ENCODE results near the gene MYCT1. TPM values are rescaled to one million over a fixed set of nuclear protein-coding genes. Genes with fewer than 3 reads are reported as not detected.

MYCT1 gene
- total and polyA plus RNA-seq, 2 experiments from 2014 or later: 1.9 to 2.5 TPM

DNA sequence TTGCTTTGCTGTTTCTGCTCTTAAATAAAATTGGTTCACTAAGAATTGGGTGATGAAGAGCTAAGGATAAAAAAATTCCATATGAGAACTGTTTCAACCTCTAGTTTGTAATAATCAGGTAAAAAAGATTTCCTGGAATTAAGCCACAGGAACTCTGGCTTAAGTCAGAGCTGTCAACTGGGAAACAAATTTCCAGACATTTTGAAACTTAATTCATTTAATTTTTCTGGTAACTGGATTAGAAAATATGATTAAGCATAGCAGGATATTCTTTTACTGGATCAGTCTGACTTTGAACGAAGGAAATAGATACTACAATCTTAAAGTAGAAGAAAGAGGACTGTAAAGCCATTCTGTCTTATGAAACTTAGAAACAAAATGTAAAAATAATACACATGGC is 51.6 kb downstream of the MYCT1 start:
- H3K9me3 Mint-ChIP-seq: no peaks in the 10 kb centered on the region
- H3K4me1 Mint-ChIP-seq: peaks cover 9% of the 10 kb centered on the region
- Histone ChIP-seq H2AFZ (no peak overlapping the region), H3K4me1 (ENCODE audit: insufficient read depth) (peaks cover 13% of the 10 kb centered on the region; the same call in 1 of the 2 replicates), H3K4me3 (no peak overlapping the region), H4K20me1 (replicated peaks; ENCODE audit: insufficient read depth) (no peaks in the 10 kb centered on the region), H3K27me3 (ENCODE audit: insufficient read depth) (no peaks in the 10 kb centered on the region), H3K4me2 (no peak overlapping the region), H3K79me2 (replicated peaks; ENCODE audit: insufficient read depth) (no peaks in the 10 kb centered on the region), H3K36me3 (ENCODE audit: insufficient read depth) (no peaks in the 10 kb centered on the region), H3F3A (replicated peaks; ENCODE audit: low read depth) (no peaks in the 10 kb centered on the region), H3K9me2 (ENCODE audit: insufficient read depth) (no peaks in the 10 kb centered on the region), H3K27ac (ENCODE audit: low read depth) (no peak overlapping the region)
- no peak for DNase-seq (ENCODE audit: low spot score)
- TF ChIP-seq POLR2AphosphoS5 (IDR thresholded peaks at IDR 0.05; ENCODE audit: low read depth): no peak
- no peak for TF ChIP-seq STAT1 (IDR thresholded peaks at IDR 0.05; ENCODE audit: unreplicated experiment)
- no peak overlapping the region for H3K4me3 Mint-ChIP-seq
- no peak for ATAC-seq
- no peaks in the 10 kb centered on the region for H3K27me3 Mint-ChIP-seq (ENCODE audit: insufficient read depth, low read depth, poor library complexity)
- H3K27ac Mint-ChIP-seq: no peak overlapping the region
- no peaks in the 10 kb centered on the region for H3K36me3 Mint-ChIP-seq (ENCODE audit: low read depth)

DNA sequence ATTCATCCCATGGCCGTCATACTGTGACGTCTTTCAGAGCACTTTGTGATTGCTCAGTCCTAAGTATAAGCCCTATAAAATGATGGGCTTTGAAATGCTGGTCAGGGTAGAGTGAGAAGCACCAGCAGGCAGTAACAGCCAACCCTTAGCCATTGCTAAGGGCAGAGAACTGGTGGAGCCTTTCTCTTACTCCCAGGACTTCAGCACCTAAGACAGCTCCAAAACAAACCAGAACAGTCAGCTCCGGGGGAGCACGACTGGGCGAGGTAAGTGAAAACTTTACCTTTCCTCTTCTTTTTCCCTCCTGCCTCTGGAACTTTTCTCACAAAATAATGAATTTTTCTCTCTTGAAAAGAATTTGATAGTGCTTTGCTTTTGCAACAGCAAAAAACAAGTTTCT is 53.0 kb downstream of the MYCT1 start, which contains the start of gene VIP:
VIP (plus strand) TSS at position 104 of the 400 bp plus-strand sequence. CDS start 1,381 bp downstream, outside the sequence.
- Histone ChIP-seq H3K4me3 (no peak within 1 kb of the TSS), H3K79me2 (replicated peaks; ENCODE audit: insufficient read depth) (no peaks in the 10 kb centered on the region), H3K4me1 (ENCODE audit: insufficient read depth) (peaks cover 13% of the 10 kb centered on the region; the same call in 1 of the 2 replicates), H3F3A (replicated peaks; ENCODE audit: low read depth) (no peaks in the 10 kb centered on the region), H3K27ac (ENCODE audit: low read depth) (no peak within 1 kb of the TSS), H3K36me3 (ENCODE audit: insufficient read depth) (no peaks in the 10 kb centered on the region), H3K27me3 (ENCODE audit: insufficient read depth) (no peaks in the 10 kb centered on the region), H4K20me1 (replicated peaks; ENCODE audit: insufficient read depth) (no peaks in the 10 kb centered on the region), H2AFZ (no peak within 1 kb of the TSS), H3K9me2 (ENCODE audit: insufficient read depth) (no peaks in the 10 kb centered on the region), H3K4me2 (no peak within 1 kb of the TSS)
- TF ChIP-seq EZH2 (IDR thresholded peaks at IDR 0.05; ENCODE audit: low read depth, unreplicated experiment) (no peak), POLR2AphosphoS5 (IDR thresholded peaks at IDR 0.05; ENCODE audit: low read depth) (no peak), JUNB (IDR thresholded peaks at IDR 0.05; ENCODE audit: unreplicated experiment) (no peak), ZNF331 (CRISPR knock-in tag; IDR thresholded peaks at IDR 0.05; ENCODE audit: low read depth) (no peak), NANOG (IDR thresholded peaks at IDR 0.05; ENCODE audit: borderline replicate concordance) (no peak), CREB1 (CRISPR knock-in tag; IDR thresholded peaks at IDR 0.05; ENCODE audit: low read depth) (no peak)
- TF ChIP-seq, protein P1, sequence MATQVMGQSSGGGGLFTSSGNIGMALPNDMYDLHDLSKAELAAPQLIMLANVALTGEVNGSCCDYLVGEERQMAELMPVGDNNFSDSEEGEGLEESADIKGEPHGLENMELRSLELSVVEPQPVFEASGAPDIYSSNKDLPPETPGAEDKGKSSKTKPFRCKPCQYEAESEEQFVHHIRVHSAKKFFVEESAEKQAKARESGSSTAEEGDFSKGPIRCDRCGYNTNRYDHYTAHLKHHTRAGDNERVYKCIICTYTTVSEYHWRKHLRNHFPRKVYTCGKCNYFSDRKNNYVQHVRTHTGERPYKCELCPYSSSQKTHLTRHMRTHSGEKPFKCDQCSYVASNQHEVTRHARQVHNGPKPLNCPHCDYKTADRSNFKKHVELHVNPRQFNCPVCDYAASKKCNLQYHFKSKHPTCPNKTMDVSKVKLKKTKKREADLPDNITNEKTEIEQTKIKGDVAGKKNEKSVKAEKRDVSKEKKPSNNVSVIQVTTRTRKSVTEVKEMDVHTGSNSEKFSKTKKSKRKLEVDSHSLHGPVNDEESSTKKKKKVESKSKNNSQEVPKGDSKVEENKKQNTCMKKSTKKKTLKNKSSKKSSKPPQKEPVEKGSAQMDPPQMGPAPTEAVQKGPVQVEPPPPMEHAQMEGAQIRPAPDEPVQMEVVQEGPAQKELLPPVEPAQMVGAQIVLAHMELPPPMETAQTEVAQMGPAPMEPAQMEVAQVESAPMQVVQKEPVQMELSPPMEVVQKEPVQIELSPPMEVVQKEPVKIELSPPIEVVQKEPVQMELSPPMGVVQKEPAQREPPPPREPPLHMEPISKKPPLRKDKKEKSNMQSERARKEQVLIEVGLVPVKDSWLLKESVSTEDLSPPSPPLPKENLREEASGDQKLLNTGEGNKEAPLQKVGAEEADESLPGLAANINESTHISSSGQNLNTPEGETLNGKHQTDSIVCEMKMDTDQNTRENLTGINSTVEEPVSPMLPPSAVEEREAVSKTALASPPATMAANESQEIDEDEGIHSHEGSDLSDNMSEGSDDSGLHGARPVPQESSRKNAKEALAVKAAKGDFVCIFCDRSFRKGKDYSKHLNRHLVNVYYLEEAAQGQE (IDR thresholded peaks at IDR 0.05; ENCODE audit: unreplicated experiment): peak; percentile 89
- ATAC-seq (peak; percentile 100), DNase-seq (ENCODE audit: low spot score) (peak; percentile 90)
- Mint-ChIP-seq H3K36me3 (ENCODE audit: low read depth) (no peaks in the 10 kb centered on the region), H3K4me3 (no peak within 1 kb of the TSS), H3K9me3 (no peaks in the 10 kb centered on the region), H3K27me3 (ENCODE audit: insufficient read depth, low read depth, poor library complexity) (no peaks in the 10 kb centered on the region), H3K4me1 (peaks cover 9% of the 10 kb centered on the region), H3K27ac (no peak within 1 kb of the TSS)
